Measurements from ENCODE around the gene GFM2. TPM values are rescaled to one million over a fixed set of nuclear protein-coding genes. Genes with fewer than 3 reads are reported as not detected.

GFM2 gene
- total and polyA plus RNA-seq, 2 of the 13 experiments (the other 11 are each of a cell fraction or from before 2014, with no cell fraction given) = 22.0 to 41.6 TPM

- TF ChIP-seq NFAT5 (CRISPR knock-in tag; IDR thresholded peaks at IDR 0.05) (no peak), SIX1 (CRISPR knock-in tag; IDR thresholded peaks at IDR 0.05; ENCODE audit: borderline replicate concordance) (0 out of 2 replicates have a peak, but pooled peaks have one; percentile 11), MED1 (CRISPR knock-in tag; IDR thresholded peaks at IDR 0.05) (no peak), ZEB1 (IDR thresholded peaks at IDR 0.05; ENCODE audit: insufficient replicate concordance, low read depth) (no peak), CEBPG (CRISPR knock-in tag; IDR thresholded peaks at IDR 0.05) (0 out of 2 replicates have a peak, but pooled peaks have one; percentile 5), ZNF782 (CRISPR knock-in tag; IDR thresholded peaks at IDR 0.05; ENCODE audit: borderline replicate concordance) (no peak), BRD4 (CRISPR knock-in tag; IDR thresholded peaks at IDR 0.05) (no peak), HOXA7 (CRISPR knock-in tag; IDR thresholded peaks at IDR 0.05) (no peak), ZBTB42 (CRISPR knock-in tag; IDR thresholded peaks at IDR 0.05) (no peak), REL (CRISPR knock-in tag; conservative IDR thresholded peaks at IDR 0.05) (0 out of 2 replicates have a peak, but pooled peaks have one; percentile 59), ZNF747 (CRISPR knock-in tag; IDR thresholded peaks at IDR 0.05; ENCODE audit: borderline replicate concordance) (0 out of 2 replicates have a peak, but pooled peaks have one; percentile 6), TEAD3 (CRISPR knock-in tag; optimal IDR thresholded peaks at IDR 0.05; ENCODE audit: borderline replicate concordance) (peak; percentile 11), ZNF256 (CRISPR knock-in tag; conservative IDR thresholded peaks at IDR 0.05) (no peak), IRF1 (CRISPR knock-in tag; IDR thresholded peaks at IDR 0.05; ENCODE audit: low read depth) (no peak), ZNF354B (CRISPR knock-in tag; IDR thresholded peaks at IDR 0.05) (no peak), ZNF850 (CRISPR knock-in tag; conservative IDR thresholded peaks at IDR 0.05) (no peak), ZNF431 (CRISPR knock-in tag; IDR thresholded peaks at IDR 0.05; ENCODE audit: borderline replicate concordance, low read depth) (0 out of 2 replicates have a peak, but pooled peaks have one; percentile 4), ZNF784 (CRISPR knock-in tag; IDR thresholded peaks at IDR 0.05; ENCODE audit: borderline replicate concordance) (0 out of 2 replicates have a peak, but pooled peaks have one; percentile 11)
Observed at GRCh38 chr5:74767579-74767913, 629 bp upstream of the GFM2 start (continued).
